ENCODE results near the gene WRNIP1. TPM values are rescaled to one million over a fixed set of nuclear protein-coding genes. Genes with fewer than 3 reads are reported as not detected.
A peak's percentile ranks its signal among the peaks of the same experiment; 100 is the strongest.

The WRNIP1 gene
- total and polyA plus RNA-seq, 2 donors (not counting 1 experiment from before 2014, with no cell fraction given), result 29.7 to 40.8 TPM

DNA sequence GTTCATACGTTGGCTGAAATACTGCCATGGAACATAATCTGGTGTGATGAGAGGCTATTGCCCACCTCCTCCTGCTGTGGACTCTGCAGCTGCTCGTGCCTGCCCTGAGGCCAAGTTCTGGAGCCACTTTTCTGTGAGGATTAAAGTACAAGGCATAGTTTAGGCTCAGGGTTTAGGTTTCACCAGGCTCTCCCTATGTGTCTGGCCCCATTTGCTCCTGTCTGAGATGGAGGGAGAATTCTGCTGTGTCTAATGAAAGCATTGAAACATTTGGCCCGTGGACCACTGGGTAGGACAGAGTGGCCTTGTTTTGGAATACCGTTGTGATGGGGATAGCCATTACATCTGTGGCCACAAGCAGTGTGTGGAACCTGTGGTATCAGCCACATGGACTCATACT, 5.9 kb downstream of the WRNIP1 start:
- Histone ChIP-seq H3K9me3 (ENCODE audit: control insufficient read depth, insufficient read depth, low read depth, low read length) (no peaks in the 10 kb centered on the region), H3K4me1 (ENCODE audit: control insufficient read depth, extremely low read depth, insufficient read depth, low read length) (peaks cover 11% of the 10 kb centered on the region), H3K9ac (ENCODE audit: insufficient read depth, low read length) (no peak overlapping the region), H3K36me3 (ENCODE audit: control insufficient read depth, insufficient read depth, low read length) (peaks cover 4% of the 10 kb centered on the region), H3K27me3 (ENCODE audit: control insufficient read depth, insufficient read depth, low read length) (no peaks in the 10 kb centered on the region), H2AFZ (ENCODE audit: low read length) (no peak overlapping the region), H3K4me2 (ENCODE audit: extremely low read depth, insufficient read depth, low read length) (no peak overlapping the region), H3K4me3 (replicated peaks in 1 of 4; ENCODE audit: control extremely low read depth in 1 of 4, insufficient read depth in 1 of 4, low read depth in 3 of 4, low read length in 4 of 4) (no peak overlapping the region), H3K27ac (ENCODE audit: insufficient read depth, low read length) (no peak overlapping the region), H4K20me1 (ENCODE audit: control insufficient read depth, extremely low read depth, insufficient read depth, low read length) (peaks cover 2% of the 10 kb centered on the region), H3K79me2 (ENCODE audit: control insufficient read depth, insufficient read depth, low read length) (peaks cover 86% of the 10 kb centered on the region)
- no peak for DNase-seq (ENCODE audit: low read depth in 2 of 2)
- TF ChIP-seq EZH2 (IDR thresholded peaks at IDR 0.05; ENCODE audit: low read length, missing control alignments) (no peak), CTCF (conservative IDR thresholded peaks at IDR 0.05 in 1 of 2, IDR thresholded peaks at IDR 0.05 in 1 of 2; ENCODE audit: low read depth in 1 of 2, low read length in 2 of 2) (no peak)

GRCh38 chr6:2772840-2773239, 7.6 kb downstream of the WRNIP1 start:
- no peak overlapping the region for H3K4me3 ChIP-seq (replicated peaks in 1 of 4; ENCODE audit: control extremely low read depth in 1 of 4, insufficient read depth in 1 of 4, low read depth in 3 of 4, low read length in 4 of 4)
- no peak for DNase-seq (ENCODE audit: low read depth in 2 of 2)
- H3K36me3 ChIP-seq (ENCODE audit: control insufficient read depth, insufficient read depth, low read length), result peaks cover 4% of the 10 kb centered on the region
- no peak overlapping the region for H3K9ac ChIP-seq (ENCODE audit: insufficient read depth, low read length)
- H2AFZ ChIP-seq (ENCODE audit: low read length), result no peak overlapping the region
- H3K27me3 ChIP-seq (ENCODE audit: control insufficient read depth, insufficient read depth, low read length), result no peaks in the 10 kb centered on the region
- H3K4me2 ChIP-seq (ENCODE audit: extremely low read depth, insufficient read depth, low read length), result no peak overlapping the region
- TF ChIP-seq EZH2 (IDR thresholded peaks at IDR 0.05; ENCODE audit: low read length, missing control alignments) (no peak), CTCF (conservative IDR thresholded peaks at IDR 0.05 in 1 of 2, IDR thresholded peaks at IDR 0.05 in 1 of 2; ENCODE audit: low read depth in 1 of 2, low read length in 2 of 2) (no peak)
- no peaks in the 10 kb centered on the region for H3K9me3 ChIP-seq (ENCODE audit: control insufficient read depth, insufficient read depth, low read depth, low read length)
- H3K4me1 ChIP-seq (ENCODE audit: control insufficient read depth, extremely low read depth, insufficient read depth, low read length), result peaks cover 7% of the 10 kb centered on the region
- no peak overlapping the region for H3K27ac ChIP-seq (ENCODE audit: insufficient read depth, low read length)
- H3K79me2 ChIP-seq (ENCODE audit: control insufficient read depth, insufficient read depth, low read length), result peaks cover 78% of the 10 kb centered on the region
- no peaks in the 10 kb centered on the region for H4K20me1 ChIP-seq (ENCODE audit: control insufficient read depth, extremely low read depth, insufficient read depth, low read length)

GRCh38 chr6:2773449-2773848, 8.3 kb downstream of the WRNIP1 start:
- Histone ChIP-seq H3K4me1 (ENCODE audit: control insufficient read depth, extremely low read depth, insufficient read depth, low read length) (peaks cover 5% of the 10 kb centered on the region), H3K36me3 (ENCODE audit: control insufficient read depth, insufficient read depth, low read length) (peaks cover 3% of the 10 kb centered on the region)

More at GRCh38 chr6:2773449-2773848, 8.3 kb downstream of the WRNIP1 start:
- H3K27me3 ChIP-seq (ENCODE audit: control insufficient read depth, insufficient read depth, low read length), result no peaks in the 10 kb centered on the region
- H3K9me3 ChIP-seq (ENCODE audit: control insufficient read depth, insufficient read depth, low read depth, low read length), result no peaks in the 10 kb centered on the region
- TF ChIP-seq EZH2 (IDR thresholded peaks at IDR 0.05; ENCODE audit: low read length, missing control alignments) (no peak), CTCF (conservative IDR thresholded peaks at IDR 0.05 in 1 of 2, IDR thresholded peaks at IDR 0.05 in 1 of 2; ENCODE audit: low read depth in 1 of 2, low read length in 2 of 2) (no peak)
- H3K27ac ChIP-seq (ENCODE audit: insufficient read depth, low read length), result no peak overlapping the region
- H3K4me3 ChIP-seq (replicated peaks in 1 of 4; ENCODE audit: control extremely low read depth in 1 of 4, insufficient read depth in 1 of 4, low read depth in 3 of 4, low read length in 4 of 4), result no peak overlapping the region
- H3K79me2 ChIP-seq (ENCODE audit: control insufficient read depth, insufficient read depth, low read length), result peaks cover 77% of the 10 kb centered on the region
- DNase-seq (ENCODE audit: low read depth in 2 of 2), result peak in 1 of 2 donors; percentile 47
- no peak overlapping the region for H3K4me2 ChIP-seq (ENCODE audit: extremely low read depth, insufficient read depth, low read length)
- no peak overlapping the region for H2AFZ ChIP-seq (ENCODE audit: low read length)
- no peaks in the 10 kb centered on the region for H4K20me1 ChIP-seq (ENCODE audit: control insufficient read depth, extremely low read depth, insufficient read depth, low read length)
- H3K9ac ChIP-seq (ENCODE audit: insufficient read depth, low read length), result no peak overlapping the region

Data from fibroblast of lung (primary cell).